ENCODE measurements around the gene HAUS3. TPM values are rescaled to one million over a fixed set of nuclear protein-coding genes. Genes with fewer than 3 reads are reported as not detected.
A peak's percentile ranks its signal among the peaks of the same experiment; 100 is the strongest.

Gene HAUS3
- total RNA-seq, 1 experiment from 2014 or later, result 18.0 TPM

- Histone ChIP-seq H3K23ac (ENCODE audit: insufficient read length, low read depth, low read length) (no peak overlapping the region), H2BK20ac (ENCODE audit: low read depth, low read length, poor library complexity, severe bottlenecking) (no peak overlapping the region), H3K18ac (ENCODE audit: insufficient read length, low read depth, low read length) (no peak overlapping the region), H2BK120ac (ENCODE audit: low read depth, low read length, poor library complexity, severe bottlenecking) (no peak overlapping the region), H3K23me2 (ENCODE audit: insufficient read length, low read depth, low read length, poor library complexity, severe bottlenecking) (peaks cover 9% of the 10 kb centered on the region), H3T11ph (ENCODE audit: low read length) (no peak overlapping the region), H4K20me1 (ENCODE audit: control insufficient read depth, insufficient read depth, insufficient read length) (peaks cover 2% of the 10 kb centered on the region), H2BK5ac (ENCODE audit: insufficient read length, low read length) (no peak overlapping the region), H2AK5ac (ENCODE audit: insufficient read length, low read length) (no peak overlapping the region), H4K91ac (ENCODE audit: insufficient read length, low read depth, low read length) (no peak overlapping the region), H3K27me3 (ENCODE audit: insufficient read depth, low read length) (no peaks in the 10 kb centered on the region), H3K4ac (ENCODE audit: low read depth, low read length) (no peak overlapping the region), H4K5ac (ENCODE audit: insufficient read length, low read depth, low read length) (no peak overlapping the region), H3K14ac (ENCODE audit: insufficient read depth, low read length) (no peak overlapping the region; the same call in 1 of the 2 replicates), H3K4me2 (ENCODE audit: insufficient read depth, insufficient read length, low read length) (peak overlapping the region; percentile 38), H2BK15ac (ENCODE audit: low read depth, low read length) (no peak overlapping the region), H4K8ac (replicated peaks; ENCODE audit: insufficient read length, low read depth, low read length) (no peak overlapping the region), H3K9ac (ENCODE audit: extremely low read depth, insufficient read length, low read length) (no peak overlapping the region), H3K9me3 (ENCODE audit: control insufficient read depth, low read depth, low read length) (no peaks in the 10 kb centered on the region), H3K4me1 (ENCODE audit: insufficient read depth, low read length) (peaks cover 2% of the 10 kb centered on the region; the same call in 1 of the 2 replicates), H3K79me1 (ENCODE audit: insufficient read depth, low read depth, low read length, poor library complexity, severe bottlenecking) (no peaks in the 10 kb centered on the region), H3K27ac (ENCODE audit: insufficient read length, low read depth, low read length) (no peak overlapping the region), H3K79me2 (ENCODE audit: insufficient read depth, low read length) (no peaks in the 10 kb centered on the region), H3K56ac (ENCODE audit: insufficient read length, low read depth, low read length) (no peak overlapping the region), H2AFZ (ENCODE audit: low read length) (no peak overlapping the region), H2BK12ac (ENCODE audit: insufficient read length, low read depth, low read length) (no peak overlapping the region)
- no peaks in the 10 kb centered on the region for H3K27me3 Mint-ChIP-seq (ENCODE audit: low read depth)
- H3K4me1 Mint-ChIP-seq, result peaks cover 11 to 13% of the 10 kb centered on the region in 2 experiments
- no peak overlapping the region for H3K27ac Mint-ChIP-seq
- no peak for DNase-seq
- H3K9me3 Mint-ChIP-seq, result no peaks in the 10 kb centered on the region
- peak overlapping the region; percentile 65 to 79 for H3K4me3 Mint-ChIP-seq
- TF ChIP-seq CTCF (conservative IDR thresholded peaks at IDR 0.05), result no peak
- H3K36me3 Mint-ChIP-seq (ENCODE audit: insufficient read depth in 1 of 3, low read depth in 3 of 3), result peaks cover 0 to 2% (median 0%) of the 10 kb centered on the region in 3 experiments; a peak in 1 of 7 replicates
- WGBS (ENCODE audit: extremely low coverage, insufficient read length, low lambda C conversion rate), result no CpG with 5 or more reads among the region's 91 CpGs
Observed at GRCh38 chr4:2261110-2261852, 19.4 kb upstream of the HAUS3 start.
